Large intestine (tissue), 3 donors: ENCODE data around the gene CCM2. TPM values are rescaled to one million over a fixed set of nuclear protein-coding genes. Genes with fewer than 3 reads are reported as not detected.
"Not testable (repeated sequence)": the region's sequence is repeated elsewhere in the genome, so short reads cannot be mapped to it uniquely, and the experiment has no call there.

Source experiments
- DNase-seq, 2 donors: peaks; one replicate each; pipeline versions ENCODE4 v3.0.0 to v3.0.0-alpha.2; 2013
- H3K27ac ChIP-seq: one replicate; pipeline ENCODE4 v1.5.1; 2013; ENCODE audit warnings: low read length
- H3K27me3 ChIP-seq: 2 replicates; pipeline ENCODE4 v1.6.1; 2013; ENCODE audit warnings: low read length; ENCODE audit not compliant: control insufficient read depth, insufficient read depth
- H3K36me3 ChIP-seq: 2 replicates; pipeline ENCODE4 v1.6.1; 2013; ENCODE audit warnings: low read length; ENCODE audit not compliant: control insufficient read depth, insufficient read depth
- H3K4me1 ChIP-seq: one replicate; pipeline ENCODE4 v1.6.1; 2013; ENCODE audit warnings: low read length; ENCODE audit not compliant: control insufficient read depth, insufficient read depth
- H3K4me3 ChIP-seq: one replicate; pipeline ENCODE4 v1.5.1; 2013; ENCODE audit warnings: low read length
- H3K9me3 ChIP-seq: one replicate; pipeline ENCODE4 v1.6.1; 2013; ENCODE audit warnings: mild to moderate bottlenecking, low read depth, low read length, moderate library complexity; ENCODE audit not compliant: control insufficient read depth
- WGBS: methylation state at CpG from one replicate; pipeline ENCODE4 v1.1.5; 2013; ENCODE audit warnings: low lambda C conversion rate; ENCODE audit not compliant: insufficient coverage; 5-methylcytosine and 5-hydroxymethylcytosine counted together
- polyA plus RNA-seq: library from polyadenylated mRNA; unstranded; fragments of 120-200 nt; gene quantifications from one replicate; pipeline ENCODE4 v1.2.1, GENCODE V29; 2013

Gene CCM2
- polyA plus RNA-seq, 1 donor, result 19.5 TPM

DNA sequence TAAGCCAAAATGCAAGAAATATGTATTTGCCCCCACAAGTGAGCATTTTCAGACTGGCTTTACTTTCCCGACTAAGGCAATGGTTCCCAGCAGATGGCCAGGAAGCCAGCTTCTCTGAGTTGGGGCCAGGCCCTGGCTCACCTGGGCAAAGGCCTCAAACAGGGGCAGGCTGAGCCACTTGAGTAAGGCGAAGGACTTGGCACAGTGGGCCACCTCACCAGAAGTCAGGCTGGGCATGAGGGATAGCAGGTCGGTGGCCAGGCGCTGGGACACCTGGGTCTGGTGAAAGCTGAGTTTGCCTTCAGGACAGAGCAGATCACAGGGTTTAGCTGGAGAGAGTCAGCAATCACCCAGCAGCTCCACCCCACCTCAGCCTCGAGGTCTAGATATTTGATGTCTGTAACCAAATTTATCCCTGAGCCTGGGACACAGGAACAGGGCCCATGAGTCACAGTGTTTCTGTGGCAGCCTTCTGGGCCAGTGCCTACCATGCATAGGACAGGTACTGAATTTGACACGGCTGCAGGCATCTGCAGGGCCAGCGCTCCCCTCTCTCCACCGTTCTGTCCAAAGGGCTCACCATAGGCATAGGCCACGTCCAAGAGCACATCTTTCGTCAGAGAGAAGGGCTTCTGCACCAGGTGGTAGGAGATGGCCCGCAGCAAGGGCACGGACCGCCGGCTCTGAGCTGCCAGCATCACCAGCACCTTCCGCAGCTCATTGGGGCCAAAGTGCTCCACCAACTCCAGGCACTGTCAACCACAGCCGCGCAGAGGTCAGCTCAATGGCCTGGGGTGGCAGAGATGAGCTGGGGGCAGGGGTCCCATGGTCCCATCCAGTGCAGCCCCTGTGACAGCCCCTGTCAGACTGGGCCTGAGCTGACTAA lies 104.2 kb downstream of the CCM2 start:
- Histone ChIP-seq H3K36me3 (peaks cover 96% of the 10 kb centered on the region), H3K27me3 (no peaks in the 10 kb centered on the region), H3K9me3 (no peaks in the 10 kb centered on the region), H3K4me3 (no peak overlapping the region), H3K27ac (no peak overlapping the region), H3K4me1 (peaks cover 3% of the 10 kb centered on the region)
- DNase-seq, result no peak
- WGBS, result no CpG with 5 or more reads among the region's 17 CpGs

DNA sequence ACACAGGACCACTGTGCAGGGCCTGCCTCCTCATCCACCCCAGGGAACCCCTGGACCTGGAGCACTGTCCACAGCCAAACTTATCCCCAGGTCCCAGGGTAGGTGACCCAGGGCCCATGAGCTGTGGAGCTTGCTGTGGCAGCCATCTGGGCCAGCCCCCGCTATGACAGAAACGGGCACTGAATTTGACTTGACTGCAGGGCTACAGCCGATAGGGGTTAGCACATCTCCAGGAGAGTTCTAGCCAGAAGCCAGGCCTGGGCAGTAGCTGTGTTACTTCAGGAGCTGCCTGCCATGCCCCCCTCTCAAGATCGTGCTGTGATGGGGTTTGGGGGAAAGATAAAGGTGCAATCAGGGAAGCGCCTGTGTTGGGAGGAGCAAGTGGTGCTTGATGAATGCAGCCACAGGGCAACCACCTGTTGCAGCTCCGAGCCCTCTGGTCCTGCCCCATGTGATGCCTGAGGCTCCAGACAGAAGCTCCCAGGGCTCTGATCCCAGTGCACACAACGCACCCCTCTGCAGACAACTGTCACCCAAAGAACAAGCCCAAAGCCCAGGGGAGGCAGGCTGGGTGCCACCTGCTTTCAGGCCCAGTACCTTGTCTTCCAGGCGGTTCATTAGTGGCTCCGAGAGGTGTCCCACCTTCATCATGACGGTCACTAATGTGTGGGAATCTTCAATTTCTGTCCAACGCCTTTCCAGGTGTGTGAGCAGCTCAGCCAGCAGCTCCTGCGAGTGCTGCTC lies 105.0 kb downstream of the CCM2 start:
- Histone ChIP-seq H3K36me3 (peaks cover 88% of the 10 kb centered on the region), H3K27ac (no peak overlapping the region), H3K27me3 (no peaks in the 10 kb centered on the region), H3K4me1 (peaks cover 5% of the 10 kb centered on the region), H3K9me3 (no peaks in the 10 kb centered on the region), H3K4me3 (no peak overlapping the region)
- DNase-seq, result no peak
- WGBS, result no CpG with 5 or more reads among the region's 12 CpGs

DNA sequence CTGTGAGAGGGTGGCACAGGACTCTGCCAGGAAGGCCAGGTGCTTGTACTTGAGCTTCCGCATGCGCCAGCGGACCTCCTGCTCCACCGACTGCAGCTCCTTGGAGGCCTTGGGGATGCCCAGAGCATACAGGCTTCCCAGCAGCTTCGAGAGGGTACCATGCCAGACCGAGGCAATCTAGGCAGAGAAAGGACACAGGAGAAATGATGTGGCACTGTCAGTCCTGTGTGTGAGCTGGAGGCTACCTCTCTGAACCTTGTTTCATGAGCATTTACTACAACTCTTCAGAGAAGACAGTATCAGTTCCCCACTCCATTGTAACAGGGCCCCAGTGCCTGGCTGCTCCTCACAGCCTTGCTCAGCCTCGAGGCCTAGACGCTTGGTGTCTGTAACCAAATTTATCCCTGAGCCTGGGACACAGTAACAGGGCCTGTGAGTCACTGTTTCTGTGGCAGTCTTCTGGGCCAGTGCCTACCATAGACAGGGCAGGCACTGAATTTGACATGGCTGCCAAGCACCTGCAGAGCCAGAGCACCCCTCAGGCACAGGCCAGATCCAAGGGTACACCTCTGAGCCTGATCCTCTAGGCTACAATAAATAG lies 105.7 kb downstream of the CCM2 start:
- no CpG with 5 or more reads among the region's 8 CpGs for WGBS
- H3K4me3 ChIP-seq, result no peak overlapping the region
- peaks cover 8% of the 10 kb centered on the region for H3K4me1 ChIP-seq
- DNase-seq, result no peak
- H3K27ac ChIP-seq, result no peak overlapping the region
- H3K9me3 ChIP-seq, result no peaks in the 10 kb centered on the region
- H3K27me3 ChIP-seq, result no peaks in the 10 kb centered on the region
- H3K36me3 ChIP-seq, result peaks cover 81% of the 10 kb centered on the region

DNA sequence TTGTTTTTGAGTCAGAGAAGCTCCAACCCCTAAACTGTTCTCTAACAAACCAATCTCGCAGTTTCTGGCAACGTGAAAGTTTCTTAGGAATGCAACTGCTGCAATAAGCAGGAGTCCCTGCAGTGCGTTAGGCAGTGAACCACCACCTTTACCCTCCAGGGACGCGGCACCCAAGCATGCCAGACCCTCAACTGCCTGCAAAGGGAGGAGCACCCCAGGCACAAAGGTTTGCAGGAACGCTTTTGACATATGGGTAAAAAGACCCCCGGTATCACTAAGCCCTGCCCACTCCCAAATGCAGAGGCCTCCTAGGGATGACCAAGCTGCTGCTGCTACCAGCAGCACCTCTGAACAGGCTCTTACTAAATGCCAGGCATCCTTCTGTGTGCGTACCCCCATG lies 106.8 kb downstream of the CCM2 start:
- WGBS, result no CpG with 5 or more reads among the region's 8 CpGs
- H3K9me3 ChIP-seq, result no peaks in the 10 kb centered on the region
- H3K27me3 ChIP-seq, result no peaks in the 10 kb centered on the region
- H3K36me3 ChIP-seq, result peaks cover 70% of the 10 kb centered on the region
- DNase-seq, result no peak
- no peak overlapping the region for H3K4me3 ChIP-seq
- no peak overlapping the region for H3K27ac ChIP-seq
- H3K4me1 ChIP-seq, result peaks cover 8% of the 10 kb centered on the region

DNA sequence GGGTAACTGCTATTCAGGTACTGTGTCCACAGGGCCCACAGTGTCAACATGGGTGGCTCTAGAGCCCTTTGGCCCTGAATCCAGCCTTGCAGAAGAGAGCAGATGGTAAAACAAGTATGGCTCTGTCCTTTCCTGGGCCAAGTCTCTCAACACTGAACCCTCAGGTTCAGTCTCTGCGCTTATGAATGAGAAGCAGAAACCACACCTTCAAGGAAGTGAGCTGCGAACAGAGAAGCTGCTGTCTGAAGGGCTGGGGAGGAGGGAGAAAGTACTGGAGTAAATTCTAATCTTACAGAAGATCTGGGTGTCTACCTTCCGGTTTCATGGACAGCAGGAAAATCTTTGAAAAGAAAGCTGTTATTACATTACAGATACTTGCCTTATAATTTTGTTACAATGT lies 107.4 kb downstream of the CCM2 start:
- H3K36me3 ChIP-seq, result peaks cover 65% of the 10 kb centered on the region
- no CpG with 5 or more reads among the region's 3 CpGs for WGBS
- H3K27ac ChIP-seq, result no peak overlapping the region

DNA sequence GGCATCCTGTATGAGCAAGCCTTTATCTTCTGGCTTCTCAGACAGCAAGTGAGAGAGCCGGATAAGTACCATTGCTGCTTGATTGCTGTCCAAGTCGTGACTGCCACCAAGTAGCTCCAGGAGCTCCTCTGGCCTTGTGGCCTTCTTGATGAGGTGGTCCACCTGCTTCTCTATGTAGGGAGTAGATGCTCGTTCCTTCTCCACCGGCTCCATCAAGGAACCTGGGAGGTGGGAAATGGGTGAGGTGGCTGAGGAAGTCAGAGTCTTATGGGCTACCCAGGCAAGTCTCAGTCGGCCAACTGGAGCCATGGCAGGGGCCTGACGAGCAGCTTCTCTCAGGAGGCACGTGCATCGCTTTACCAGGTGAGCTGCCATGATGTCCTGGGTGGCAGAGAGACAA lies 108.9 kb downstream of the CCM2 start:
- peaks cover 8% of the 10 kb centered on the region for H3K4me1 ChIP-seq
- no peaks in the 10 kb centered on the region for H3K27me3 ChIP-seq
- H3K36me3 ChIP-seq, result peaks cover 50% of the 10 kb centered on the region
- no peak overlapping the region for H3K27ac ChIP-seq
- no peaks in the 10 kb centered on the region for H3K9me3 ChIP-seq
- WGBS, result no CpG with 5 or more reads among the region's 8 CpGs
- H3K4me3 ChIP-seq, result no peak overlapping the region
- no peak for DNase-seq

More for the DNA sequence above, 107.4 kb downstream of the CCM2 start:
- DNase-seq, result no peak
- H3K27me3 ChIP-seq, result no peaks in the 10 kb centered on the region
- no peaks in the 10 kb centered on the region for H3K9me3 ChIP-seq
- H3K4me3 ChIP-seq, result no peak overlapping the region
- H3K4me1 ChIP-seq, result peaks cover 8% of the 10 kb centered on the region

DNA sequence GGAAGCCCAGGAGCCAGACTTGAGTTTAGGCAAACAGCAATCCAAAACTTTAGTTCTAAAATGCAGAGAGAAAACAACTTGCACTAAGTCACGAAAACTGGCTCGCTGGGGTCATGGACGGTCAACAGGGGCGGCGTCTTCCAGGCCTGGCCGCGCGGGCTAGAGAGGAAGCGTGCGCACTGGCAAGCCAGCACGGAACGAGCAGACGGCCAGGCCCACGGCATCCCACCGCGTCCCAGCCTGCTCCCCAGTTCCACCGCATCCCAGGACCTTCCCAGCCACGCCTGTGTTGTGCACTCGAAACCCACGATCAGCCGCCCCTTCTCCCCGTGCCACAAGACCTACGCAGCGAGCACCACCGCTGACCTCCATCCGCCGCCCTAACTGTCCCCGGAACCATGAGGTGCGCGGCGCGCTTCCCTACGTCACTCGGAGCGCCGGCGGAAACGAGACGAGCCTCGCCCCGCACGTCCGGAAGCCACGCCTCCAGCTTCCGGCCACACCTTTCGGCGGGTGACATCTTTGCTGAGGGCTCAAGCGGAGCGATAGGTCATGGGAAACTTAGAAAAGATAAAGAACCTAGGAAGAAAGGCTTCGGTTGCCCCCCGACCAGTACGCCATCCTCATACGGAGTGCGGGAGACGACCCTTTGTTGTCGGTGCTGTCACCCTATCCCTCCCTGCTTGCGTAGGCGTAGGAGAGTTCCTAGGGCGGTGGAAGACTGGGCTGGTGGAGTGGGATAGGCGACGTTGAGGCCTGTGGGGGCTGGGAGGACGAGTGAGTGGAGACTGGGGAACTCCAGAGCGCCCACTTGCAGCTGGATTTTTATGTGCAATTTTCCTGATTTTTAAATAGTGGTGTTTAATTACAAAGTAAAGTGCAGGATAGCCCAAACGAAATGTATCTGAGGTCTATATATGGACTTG lies 111.6 kb downstream of the CCM2 start, which contains the start of gene TBRG4:
Gene TBRG4 (minus strand): TSS at position 400 of the 926 bp plus-strand sequence. CDS start 2,460 bp downstream, outside the sequence.
- WGBS, result 0% methylated on average over 1 of the region's 64 CpGs
- no peaks in the 10 kb centered on the region for H3K27me3 ChIP-seq
- H3K36me3 ChIP-seq, result peaks cover 23% of the 10 kb centered on the region
- no peaks in the 10 kb centered on the region for H3K9me3 ChIP-seq
- H3K27ac ChIP-seq, result peak within 1 kb of the TSS; percentile 99
- peak; percentile 96 to 97 for DNase-seq
- H3K4me1 ChIP-seq, result peaks cover 11% of the 10 kb centered on the region
- H3K4me3 ChIP-seq, result peak within 1 kb of the TSS; percentile 93

DNA sequence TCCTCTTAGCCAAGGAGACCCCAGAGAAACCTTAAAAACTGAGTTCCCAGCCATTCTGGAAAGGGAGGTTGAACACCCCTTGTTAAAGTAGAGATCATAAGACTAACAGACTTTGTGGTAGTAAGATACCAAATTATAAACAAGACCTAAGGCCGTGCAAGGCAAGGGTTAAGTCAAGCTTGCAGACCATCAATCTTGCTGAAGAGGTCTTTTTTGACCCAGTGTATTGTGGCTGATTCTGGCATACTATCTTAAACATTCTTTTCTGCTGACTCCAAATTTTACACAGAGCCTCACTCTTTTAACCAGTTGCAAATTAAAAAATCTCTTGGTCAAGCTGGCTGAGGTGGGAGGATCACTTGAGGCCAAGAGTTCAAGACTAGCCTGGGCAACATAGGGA lies 112.6 kb downstream of the CCM2 start:
- Histone ChIP-seq H3K4me3 (no peak overlapping the region), H3K27me3 (no peaks in the 10 kb centered on the region), H3K36me3 (peaks cover 14% of the 10 kb centered on the region), H3K9me3 (no peaks in the 10 kb centered on the region), H3K4me1 (peaks cover 11% of the 10 kb centered on the region), H3K27ac (peak overlapping the region; percentile 99)
- WGBS, result no CpG with 5 or more reads among the region's 1 CpG
- DNase-seq, result no peak

DNA sequence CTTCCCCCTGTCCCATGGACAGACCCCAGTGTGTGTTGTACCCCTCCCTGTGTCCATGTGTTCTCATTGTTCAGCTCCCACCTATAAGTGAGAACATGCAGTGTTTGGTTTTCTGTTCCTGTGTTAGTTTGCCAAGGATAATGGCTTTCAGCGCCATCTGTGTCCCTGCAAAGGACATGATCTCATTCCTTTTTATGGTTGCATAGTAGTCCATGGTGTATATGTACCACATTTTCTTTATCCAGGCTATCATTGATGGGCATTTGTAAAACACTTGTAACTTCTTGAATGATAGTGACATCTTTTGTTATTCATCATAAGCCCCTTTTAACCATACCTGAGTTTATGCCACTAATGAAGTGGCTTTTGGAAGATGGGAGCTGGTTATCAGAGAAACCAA lies 114.3 kb downstream of the CCM2 start:
- H3K4me1 ChIP-seq, H3K36me3 ChIP-seq, H3K9me3 ChIP-seq, H3K27ac ChIP-seq, H3K4me3 ChIP-seq, DNase-seq, H3K27me3 ChIP-seq: not testable (repeated sequence)
- WGBS, result no CpG with 5 or more reads among the region's 1 CpG
